HepG2 (cell line): ENCODE results near the gene MEAK7. TPM values are rescaled to one million over a fixed set of nuclear protein-coding genes. Genes with fewer than 3 reads are reported as not detected.
A peak's percentile ranks its signal among the peaks of the same experiment; 100 is the strongest.

ENCODE experiments used
- ATAC-seq: fragments of 200-7000 bp; cut with Tn5 transposase; 3 replicates; pipeline ENCODE4 v1.9.1; 2020; ENCODE audit warnings: mild to moderate bottlenecking, moderate library complexity
- Bru-seq: library from RNA; stranded (reverse); fragments of 400-500 nt; gene quantifications from one replicate; lab custom pipeline; 2021; lab: Mats Ljungman, UMichigan
- BruChase-seq, 2 experiments: library from RNA; stranded (reverse); fragments of 400-500 nt; gene quantifications; one replicate each; lab custom pipeline; 2021; lab: Mats Ljungman, UMichigan
- BruUV-seq: library from RNA; stranded (reverse); fragments of 400-500 nt; replicated peaks from 2 replicates; lab custom pipeline; 2021; lab: Mats Ljungman, UMichigan
- CTCF ChIA-PET: fragments of 300-600 bp; formaldehyde crosslinking; extraction: SDS; loops from one replicate; lab custom pipeline; 2021; ENCODE audit warnings: low total read pairs, inconsistent platforms, low intra/inter-chr PET ratio; lab: Yijun Ruan, JAX
- POLR2A ChIA-PET: fragments of 350-600 bp; sonication (Branson Sonifier 250); formaldehyde crosslinking; loops from one replicate; lab custom pipeline; 2020; ENCODE audit warnings: antibody characterized with exemption, inconsistent platforms; lab: Yijun Ruan, JAX
- DNase-seq: peaks from one replicate; pipeline ENCODE4 v3.0.0-alpha.2; 2015; ENCODE audit warnings: low spot score
- FAIRE-seq: peaks from 3 replicates; lab custom pipeline; 2011; peaks lifted over from hg19 to GRCh38; lab: Jason Lieb, UNC
- H2AFZ ChIP-seq: one replicate; pipeline ENCODE4 v1.6.1; 2011; ENCODE audit warnings: low read length, inconsistent platforms
- H3K27ac ChIP-seq: fragments of 300-600 bp; 3 replicates; pipeline ENCODE4 v1.8.0; 2011; ENCODE audit warnings: mixed run types, mild to moderate bottlenecking, mixed read lengths, low read length, inconsistent platforms; ENCODE audit not compliant: insufficient read depth; ENCODE audit errors: extremely low read length
- H3K27me3 ChIP-seq, 2 experiments: fragments of 200-600 bp in 1 of 2; 2 replicates in 1 of 2; 3 replicates in 1 of 2; pipeline versions ENCODE4 v1.6.0 to v1.8.0; 2011; ENCODE audit warnings: low read length in 2 of 2, mild to moderate bottlenecking in 2 of 2, moderate library complexity in 2 of 2, inconsistent platforms in 1 of 2; ENCODE audit not compliant: insufficient read depth in 2 of 2, control insufficient read depth in 1 of 2
- H3K36me3 ChIP-seq, 2 experiments: fragments of 200-600 bp in 1 of 2; replicated peaks in 1 of 2; 2 replicates in 1 of 2; 3 replicates in 1 of 2; pipeline versions ENCODE4 v1.5.1 to v1.8.0; 2011; ENCODE audit warnings: low read length in 2 of 2, inconsistent platforms in 1 of 2; ENCODE audit not compliant: insufficient read depth in 2 of 2, control insufficient read depth in 1 of 2
- H3K4me1 ChIP-seq: 2 replicates; pipeline ENCODE4 v1.5.1; 2012; ENCODE audit warnings: low read length, inconsistent platforms; ENCODE audit not compliant: insufficient read depth
- H3K4me2 ChIP-seq: 2 replicates; pipeline ENCODE4 v1.6.0; 2011; ENCODE audit warnings: low read depth, low read length, inconsistent platforms
- H3K4me3 ChIP-seq, 3 experiments: fragments of 200-600 bp in 1 of 3; sonication (generic), shearing (Covaris generic) in 1 of 3; replicated peaks in 1 of 3; 2 replicates each; pipeline ENCODE4 v1.5.1; 2011 to 2016; ENCODE audit warnings: low read length in 3 of 3, inconsistent platforms in 2 of 3, low read depth in 2 of 3, mild to moderate bottlenecking in 2 of 3, control low read depth in 1 of 3, mixed read lengths in 1 of 3; ENCODE audit not compliant: insufficient read depth in 1 of 3
- H3K79me2 ChIP-seq: one replicate; pipeline ENCODE4 v1.6.1; 2011; ENCODE audit warnings: low read length, inconsistent platforms; ENCODE audit not compliant: insufficient read depth
- H3K9ac ChIP-seq: 2 replicates; pipeline ENCODE4 v1.6.0; 2011; ENCODE audit warnings: mild to moderate bottlenecking, low read depth, low read length, inconsistent platforms; ENCODE audit not compliant: insufficient read depth
- H3K9me3 ChIP-seq: 2 replicates; pipeline ENCODE4 v1.5.1; 2012; ENCODE audit warnings: mild to moderate bottlenecking, low read length
- H4K20me1 ChIP-seq: 2 replicates; pipeline ENCODE4 v1.6.0; 2011; ENCODE audit warnings: inconsistent platforms, mild to moderate bottlenecking, low read length, moderate library complexity; ENCODE audit not compliant: insufficient read depth
- POGK ChIP-seq: sonication (generic); formaldehyde crosslinking; conservative IDR thresholded peaks from 2 replicates; pipeline ENCODE4 v1.8.0; 2022; ENCODE audit warnings: mild to moderate bottlenecking, moderate library complexity, missing genetic modification reagents
- SP2 ChIP-seq: sonication (generic); formaldehyde crosslinking; IDR thresholded peaks from 2 replicates; pipeline ENCODE4 v1.5.1; 2020; ENCODE audit warnings: mild to moderate bottlenecking, missing genetic modification reagents
- TOPORS ChIP-seq: sonication (generic); formaldehyde crosslinking; IDR thresholded peaks from 2 replicates; pipeline ENCODE4 v1.8.0; 2023; ENCODE audit warnings: mild to moderate bottlenecking, missing genetic modification reagents
- ZBTB25 ChIP-seq: IDR thresholded peaks from 2 replicates; pipeline ENCODE4 v1.6.1; 2018; ENCODE audit warnings: missing genetic modification reagents
- ZNF747 ChIP-seq: sonication (generic); formaldehyde crosslinking; IDR thresholded peaks from 2 replicates; pipeline ENCODE4 v1.8.1; 2023; ENCODE audit warnings: missing genetic modification reagents, mild to moderate bottlenecking, borderline replicate concordance
- ZNF800 ChIP-seq: sonication (generic); formaldehyde crosslinking; IDR thresholded peaks from 2 replicates; pipeline ENCODE4 v1.4.0; 2020; ENCODE audit warnings: missing genetic modification reagents
- WGBS: methylation state at CpG from one replicate; pipeline ENCODE4 v1.1.6; 2017; ENCODE audit warnings: low lambda C conversion rate; 5-methylcytosine and 5-hydroxymethylcytosine counted together
- in situ Hi-C: cut with HindIII; loops from 2 replicates; pipeline ENCODE4 v1.10.0; 2017; ENCODE audit warnings: low pct_unique_long_range_greater_than_20kb; ENCODE audit not compliant: extremely low pct_ligation_motif_present
- intact Hi-C: fragments of 100-400 bp; cut with micrococcal nuclease; formaldehyde crosslinking; loops from one replicate; pipeline ENCODE4 v1.10.0; 2022; ENCODE audit not compliant: unreplicated experiment
- long read RNA-seq, 2 experiments: library from RNA in 1 of 2; library from polyadenylated mRNA in 1 of 2; stranded (forward) in 1 of 2; unstranded in 1 of 2; transcript quantifications; one replicate each; pipeline ENCODE4 v2.0.0, GENCODE V29; 2019 to 2022
- polyA minus RNA-seq, 3 experiments: library from RNA; depleted of rRNA, polyadenylated mRNA; stranded (reverse); fragments of >200 nt; gene quantifications; 2 replicates each; pipeline ENCODE4 v1.2.3, GENCODE V29; 2011; ENCODE audit warnings: low replicate concordance in 1 of 3
- polyA plus RNA-seq, 8 experiments: library from polyadenylated mRNA; depleted of rRNA in 3 of 8; stranded (reverse) in 7 of 8; unstranded in 1 of 8; fragments of >200 nt; fragmentation: Illumina TruSeq in 4 of 8; extraction: Trizol in 4 of 8; gene quantifications; 2 replicates each; pipeline versions ENCODE4 v1.2.1 to v1.2.3, GENCODE V29; 2011 to 2016; ENCODE audit warnings: low read depth in 4 of 8, missing spikeins in 1 of 8, mixed read lengths in 1 of 8; ENCODE audit not compliant: insufficient read depth in 1 of 8
- total RNA-seq, 5 experiments: library from RNA; depleted of rRNA; stranded (reverse); fragments of >200 nt; fragmentation: Illumina TruSeq; extraction: Trizol; gene quantifications; 2 replicates each; pipeline ENCODE4 v1.2.3, GENCODE V29; 2016; ENCODE audit warnings: low read depth in 1 of 5

The MEAK7 gene, protein sequence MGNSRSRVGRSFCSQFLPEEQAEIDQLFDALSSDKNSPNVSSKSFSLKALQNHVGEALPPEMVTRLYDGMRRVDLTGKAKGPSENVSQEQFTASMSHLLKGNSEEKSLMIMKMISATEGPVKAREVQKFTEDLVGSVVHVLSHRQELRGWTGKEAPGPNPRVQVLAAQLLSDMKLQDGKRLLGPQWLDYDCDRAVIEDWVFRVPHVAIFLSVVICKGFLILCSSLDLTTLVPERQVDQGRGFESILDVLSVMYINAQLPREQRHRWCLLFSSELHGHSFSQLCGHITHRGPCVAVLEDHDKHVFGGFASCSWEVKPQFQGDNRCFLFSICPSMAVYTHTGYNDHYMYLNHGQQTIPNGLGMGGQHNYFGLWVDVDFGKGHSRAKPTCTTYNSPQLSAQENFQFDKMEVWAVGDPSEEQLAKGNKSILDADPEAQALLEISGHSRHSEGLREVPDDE
- total RNA-seq (2016; rRNA removed; fragmentation: Illumina TruSeq; extraction: Trizol) = 14.7 and 17.4 TPM in 2 replicates
- 1.0 and 1.5 TPM in 2 replicates for total RNA-seq (2016; cell fraction: cytosol; rRNA removed; fragmentation: Illumina TruSeq; extraction: Trizol; ENCODE audit: low read depth)
- total RNA-seq (2016; cell fraction: insoluble cytoplasmic fraction; rRNA removed; fragmentation: Illumina TruSeq; extraction: Trizol) = 14.3 and 19.5 TPM in 2 replicates
- 3.8 and 4.1 TPM in 2 replicates for total RNA-seq (2016; cell fraction: membrane; rRNA removed; fragmentation: Illumina TruSeq; extraction: Trizol)
- 13.9 and 16.3 TPM in 2 replicates for total RNA-seq (2016; cell fraction: nucleus; rRNA removed; fragmentation: Illumina TruSeq; extraction: Trizol)
- 11.8 and 12.0 TPM in 2 replicates for polyA plus RNA-seq (2011; rRNA removed)
- 10.9 and 11.8 TPM in 2 replicates for polyA plus RNA-seq (2011; cell fraction: cytosol; rRNA removed)
- 13.6 and 14.0 TPM in 2 replicates for polyA plus RNA-seq (2011; cell fraction: nucleus; rRNA removed)
- 6.9 and 8.1 TPM in 2 replicates for polyA plus RNA-seq (2012)
- polyA plus RNA-seq (2016; cell fraction: cytosol; fragmentation: Illumina TruSeq; extraction: Trizol; ENCODE audit: low read depth) = 0.46 and 0.59 TPM in 2 replicates
- 10.6 and 11.4 TPM in 2 replicates for polyA plus RNA-seq (2016; cell fraction: insoluble cytoplasmic fraction; fragmentation: Illumina TruSeq; extraction: Trizol; ENCODE audit: low read depth)
- 1.5 and 1.9 TPM in 2 replicates for polyA plus RNA-seq (2016; cell fraction: membrane; fragmentation: Illumina TruSeq; extraction: Trizol; ENCODE audit: low read depth)
- 9.0 and 10.6 TPM in 2 replicates for polyA plus RNA-seq (2016; cell fraction: nucleus; fragmentation: Illumina TruSeq; extraction: Trizol; ENCODE audit: insufficient read depth, low read depth)
- polyA minus RNA-seq (2011; rRNA and poly(A)+ RNA removed; ENCODE audit: low replicate concordance) = 20.4 and 30.6 TPM in 2 replicates
- polyA minus RNA-seq (2011; cell fraction: cytosol; rRNA and poly(A)+ RNA removed) = 7.9 and 10.9 TPM in 2 replicates
- 17.6 and 19.1 TPM in 2 replicates for polyA minus RNA-seq (2011; cell fraction: nucleus; rRNA and poly(A)+ RNA removed)
- percentile 57 among the genes with signal in this experiment for Bru-seq, nascent RNA
- BruChase-seq, experiment 1, labeled RNA remaining after a 6-hour chase = percentile 54 among the genes with signal in this experiment
- percentile 60 among the genes with signal in this experiment for BruChase-seq, experiment 2, labeled RNA remaining after a 2-hour chase
- long read RNA-seq, experiment 1, full-length matches to known transcripts = 2 of 6 reads
- long read RNA-seq, experiment 1, partial matches to known transcripts = 1 of 6 reads
- long read RNA-seq, experiment 1, other reads (novel, unspliced or antisense) = 3 of 6 reads
- long read RNA-seq, experiment 2, partial matches to known transcripts = 0 of 7 reads
- long read RNA-seq, experiment 2, other reads (novel, unspliced or antisense) = 7 of 7 reads

- intact Hi-C loops (no loop called here), in situ Hi-C loops (no loop called here)
- H3K4me1 ChIP-seq = peaks cover 43% of the 10 kb centered on the region
- POLR2A ChIA-PET = no interaction called here
- CTCF ChIA-PET = interaction anchor here (0.8 kb wide), 1 partner anchor 10 kb away, joined by 3 read pairs; no protein-coding TSS in a partner anchor
- peaks cover 2% of the 10 kb centered on the region for H3K79me2 ChIP-seq
- H4K20me1 ChIP-seq = no peaks in the 10 kb centered on the region
- under 1% methylated on average over 31 of the region's 45 CpGs for WGBS
- DNase-seq (peak; percentile 98), FAIRE-seq (peak; percentile 94), ATAC-seq (peak; percentile 96)
- H2AFZ ChIP-seq = no peak within 1 kb of the TSS
- H3K4me3 ChIP-seq = peak within 1 kb of the TSS; percentile 71 to 94 (median 77)
- no peaks in the 10 kb centered on the region for H3K9me3 ChIP-seq
- H3K27ac ChIP-seq = peak within 1 kb of the TSS; percentile 20
- BruUV-seq = no TSS peak
- H3K36me3 ChIP-seq = no peaks in the 10 kb centered on the region
- peak within 1 kb of the TSS; percentile 73 for H3K9ac ChIP-seq
- peak within 1 kb of the TSS; percentile 97 for H3K4me2 ChIP-seq
- no peaks in the 10 kb centered on the region; a peak in 1 of 5 replicates for H3K27me3 ChIP-seq
- TF ChIP-seq ZBTB25 (CRISPR knock-in tag) (no peak), ZNF747 (no peak), POGK (CRISPR knock-in tag) (no peak), TOPORS (CRISPR knock-in tag) (peak; percentile 58; the same call in 1 of the 2 replicates), ZNF800 (peak; percentile 95), SP2 (CRISPR knock-in tag) (peak; percentile 100)
These were observed at the start of gene MEAK7 for GRCh38 chr16:84504420-84505248. TSS of gene MEAK7 (minus strand) at chr16:84504659. CDS start at chr16:84498086, 6,573 bp downstream.
